GM23248 (cell line): ENCODE results near the gene SFTPB. TPM values are rescaled to one million over a fixed set of nuclear protein-coding genes. Genes with fewer than 3 reads are reported as not detected.
"Not testable (repeated sequence)": the region's sequence is repeated elsewhere in the genome, so short reads cannot be mapped to it uniquely, and the experiment has no call there.

Source experiments
- DNase-seq: peaks from one replicate; pipeline ENCODE4 v3.0.0-alpha.2; 2015
- H2AFZ ChIP-seq: fragments of 200-600 bp; sonication (generic); 2 replicates; pipeline ENCODE4 v1.6.1; 2016; ENCODE audit warnings: antibody characterized with exemption
- H3F3A ChIP-seq: fragments of 200-600 bp; sonication (generic); 2 replicates; pipeline ENCODE4 v1.6.1; 2016; ENCODE audit warnings: mild to moderate bottlenecking, antibody characterized with exemption, mixed run types; ENCODE audit not compliant: insufficient read depth
- H3K27ac ChIP-seq: fragments of 200-600 bp; sonication (generic); 2 replicates; pipeline ENCODE4 v1.5.1; 2016; ENCODE audit warnings: mild to moderate bottlenecking
- H3K27me3 ChIP-seq: fragments of 200-600 bp; sonication (generic); replicated peaks from 2 replicates; pipeline ENCODE4 v1.6.1; 2016; ENCODE audit warnings: mild to moderate bottlenecking; ENCODE audit not compliant: insufficient read depth
- H3K36me3 ChIP-seq: fragments of 200-600 bp; sonication (generic); 2 replicates; pipeline ENCODE4 v1.6.1; 2016; ENCODE audit warnings: low read depth, mild to moderate bottlenecking
- H3K4me1 ChIP-seq: fragments of 200-600 bp; sonication (generic); 2 replicates; pipeline ENCODE4 v1.6.1; 2016; ENCODE audit warnings: mild to moderate bottlenecking; ENCODE audit not compliant: insufficient read depth
- H3K4me2 ChIP-seq: fragments of 200-600 bp; sonication (generic); one replicate; pipeline ENCODE4 v1.6.1; 2016; ENCODE audit warnings: mild to moderate bottlenecking; ENCODE audit not compliant: unreplicated experiment
- H3K4me3 ChIP-seq: fragments of 200-600 bp; sonication (generic); 2 replicates; pipeline ENCODE4 v1.5.1; 2016; ENCODE audit warnings: mild to moderate bottlenecking
- H3K79me2 ChIP-seq: fragments of 200-600 bp; sonication (generic); 2 replicates; pipeline ENCODE4 v1.6.1; 2016; ENCODE audit warnings: mild to moderate bottlenecking; ENCODE audit not compliant: insufficient read depth
- H3K9ac ChIP-seq: fragments of 200-600 bp; sonication (generic); 2 replicates; pipeline ENCODE4 v1.6.1; 2016; ENCODE audit warnings: mild to moderate bottlenecking
- H3K9me2 ChIP-seq: fragments of 200-600 bp; sonication (generic); 2 replicates; pipeline ENCODE4 v1.6.1; 2016; ENCODE audit warnings: mixed run types, mild to moderate bottlenecking, moderate library complexity; ENCODE audit not compliant: insufficient read depth
- H3K9me3 ChIP-seq: fragments of 200-600 bp; sonication (generic); one replicate; pipeline ENCODE4 v1.6.1; 2017; ENCODE audit warnings: low read depth
- H4K20me1 ChIP-seq: fragments of 200-600 bp; sonication (generic); 2 replicates; pipeline ENCODE4 v1.6.0; 2016; ENCODE audit not compliant: insufficient read depth
- EZH2 ChIP-seq: fragments of 200-600 bp; sonication (generic); IDR thresholded peaks from 2 replicates; pipeline ENCODE4 v1.6.1; 2018; ENCODE audit warnings: antibody characterized with exemption, mild to moderate bottlenecking; ENCODE audit not compliant: insufficient read depth, poor library complexity, severe bottlenecking
- EZH2phosphoT487 ChIP-seq: fragments of 200-600 bp; sonication (generic); IDR thresholded peaks from 2 replicates; pipeline ENCODE4 v1.6.1; 2018; ENCODE audit warnings: antibody characterized with exemption, moderate library complexity, mild to moderate bottlenecking, low read depth; ENCODE audit not compliant: insufficient read depth
- WGBS, 2 experiments: methylation state at CpG; one replicate each; pipeline ENCODE4 v1.1.6; 2015 to 2017; ENCODE audit warnings: low lambda C conversion rate in 2 of 2, low coverage in 1 of 2; ENCODE audit errors: missing lambda C conversion rate in 2 of 2; 5-methylcytosine and 5-hydroxymethylcytosine counted together
- in situ Hi-C: fragments of 300-500 bp; cut with MboI; formaldehyde crosslinking; loops from 2 replicates; pipeline ENCODE4 v1.15.0; 2020
- polyA plus RNA-seq: library from polyadenylated mRNA; unstranded; fragments of >200 nt; fragmentation: Nextera tagmentation; extraction: Ambion mirVana; gene quantifications from 2 replicates; pipeline ENCODE4 v1.2.1, GENCODE V29; 2016
- total RNA-seq: library from RNA; depleted of rRNA; stranded (reverse); fragments of >200 nt; shearing (Covaris generic); gene quantifications from 2 replicates; pipeline ENCODE4 v1.2.3, GENCODE V29; 2014

SFTPB gene
- total and polyA plus RNA-seq, 2 experiments from 2014 or later: not detected

DNA sequence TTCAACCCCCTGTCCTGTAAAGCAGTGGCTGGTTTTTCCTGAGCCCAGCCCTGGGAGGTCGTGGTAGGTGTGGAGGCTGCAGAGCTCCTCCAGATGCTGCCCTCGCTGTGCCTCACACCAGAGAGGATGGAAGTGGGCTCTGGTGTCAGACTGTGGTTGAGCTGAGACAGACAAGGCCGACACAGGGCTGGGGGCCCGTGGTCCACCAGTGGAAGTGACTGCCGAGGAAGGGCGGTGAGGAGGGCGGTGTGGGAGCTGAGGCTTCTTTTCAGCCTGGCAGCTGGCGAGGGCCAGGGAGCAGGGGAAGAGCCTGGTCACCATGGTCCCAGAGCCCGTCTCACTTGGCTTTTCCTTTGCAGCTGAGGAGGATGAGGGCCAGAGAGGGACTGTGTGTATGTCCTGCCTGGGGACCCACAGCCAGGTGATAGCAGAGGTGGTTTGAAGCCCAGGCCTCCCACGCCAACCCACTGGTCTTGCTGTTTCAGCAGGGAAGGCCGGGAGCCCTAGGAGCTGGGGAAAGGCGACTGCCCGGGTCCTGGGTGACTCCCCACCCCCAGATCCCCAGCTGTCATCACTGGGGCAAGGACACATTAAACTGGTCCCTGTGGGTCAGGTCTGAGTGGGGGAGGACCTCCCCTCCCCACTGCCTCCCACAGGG is 8.5 kb downstream of the SFTPB start:
- Histone ChIP-seq H4K20me1 (no peaks in the 10 kb centered on the region), H3K9me2 (no peaks in the 10 kb centered on the region), H3K36me3 (no peaks in the 10 kb centered on the region), H3K4me2 (no peak overlapping the region), H3K79me2 (no peaks in the 10 kb centered on the region), H3K9ac (no peak overlapping the region), H3K4me3 (no peak overlapping the region), H2AFZ (no peak overlapping the region), H3F3A (peaks cover 33% of the 10 kb centered on the region), H3K27ac (no peak overlapping the region), H3K27me3 (no peaks in the 10 kb centered on the region), H3K4me1 (peaks cover 33% of the 10 kb centered on the region), H3K9me3 (no peaks in the 10 kb centered on the region)
- TF ChIP-seq EZH2phosphoT487: no peak
- no peak for TF ChIP-seq EZH2
- in situ Hi-C loops: no loop called here
- no peak for DNase-seq
- WGBS, 2 experiments: 81 to 86% methylated on average over 12 to 13 of the region's 13 CpGs

DNA sequence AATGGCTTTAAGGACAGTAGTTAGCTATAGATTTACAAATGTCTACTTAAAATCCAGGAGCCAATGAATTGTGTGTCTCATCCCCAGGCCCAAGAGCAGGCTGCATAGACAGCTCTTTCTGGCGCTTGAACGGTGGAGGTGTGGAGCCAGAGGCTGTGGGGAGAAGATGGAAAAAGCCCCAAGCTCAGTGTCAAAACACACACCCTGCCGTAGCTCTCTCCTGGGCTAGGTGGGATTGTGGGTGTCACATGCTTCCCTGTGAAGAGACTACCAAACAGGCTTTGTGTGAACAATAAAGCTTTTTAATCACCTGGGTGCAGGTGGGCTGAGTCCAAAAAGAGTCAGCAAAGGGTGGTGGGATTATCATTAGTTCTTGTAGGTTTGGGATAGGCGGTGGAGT is 10.6 kb downstream of the SFTPB start:
- H3K79me2 ChIP-seq, H3K27me3 ChIP-seq, H3K9me2 ChIP-seq, DNase-seq, in situ Hi-C loops, H4K20me1 ChIP-seq, H2AFZ ChIP-seq, H3K4me3 ChIP-seq, H3K36me3 ChIP-seq, H3K9ac ChIP-seq, H3K9me3 ChIP-seq: not testable (repeated sequence)
- 89 to 95% methylated on average over 4 of the region's 4 CpGs for WGBS, 2 experiments
- H3K27ac ChIP-seq: peak overlapping the region; percentile 94; the same call in 1 of the 2 replicates
- H3K4me1 ChIP-seq: peaks cover 42% of the 10 kb centered on the region
- peak overlapping the region; percentile 25 for H3K4me2 ChIP-seq
- peaks cover 52% of the 10 kb centered on the region for H3F3A ChIP-seq

DNA sequence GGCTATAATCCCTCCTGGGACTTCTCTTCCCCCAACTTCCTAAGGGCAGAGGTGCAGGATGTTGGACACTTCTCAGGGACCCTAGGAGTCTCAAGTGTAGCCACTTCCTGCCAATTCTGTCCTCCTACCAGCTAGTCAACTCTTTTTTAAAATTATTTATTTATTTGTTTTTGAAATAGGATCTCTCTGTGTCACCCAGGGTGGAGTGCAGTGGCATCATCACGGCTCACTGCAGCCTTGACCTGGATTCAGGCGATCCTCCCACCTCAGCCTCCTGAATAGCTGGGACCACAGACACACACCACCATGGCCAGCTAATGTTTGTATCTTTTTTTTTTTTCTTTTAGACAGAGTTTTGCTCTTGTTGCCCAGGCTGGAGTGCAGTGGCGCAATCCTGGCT is 11.5 kb downstream of the SFTPB start:
- Histone ChIP-seq H4K20me1 (no peaks in the 10 kb centered on the region), H3K4me3 (peak overlapping the region; percentile 9; the same call in 1 of the 2 replicates), H3K4me2 (peak overlapping the region; percentile 25), H3K27me3 (no peaks in the 10 kb centered on the region), H3K4me1 (peaks cover 46% of the 10 kb centered on the region), H3K36me3 (no peaks in the 10 kb centered on the region), H3K9me2 (no peaks in the 10 kb centered on the region), H3K9me3 (no peaks in the 10 kb centered on the region), H3F3A (peaks cover 61% of the 10 kb centered on the region), H2AFZ (no peak overlapping the region), H3K9ac (peak overlapping the region; percentile 65), H3K79me2 (no peaks in the 10 kb centered on the region), H3K27ac (peak overlapping the region; percentile 94)
- DNase-seq: peak; percentile 64
- TF ChIP-seq EZH2 (no peak), EZH2phosphoT487 (no peak)
- 65% methylated on average over 3 of the region's 3 CpGs for WGBS, 2 experiments
- in situ Hi-C loops: no loop called here

DNA sequence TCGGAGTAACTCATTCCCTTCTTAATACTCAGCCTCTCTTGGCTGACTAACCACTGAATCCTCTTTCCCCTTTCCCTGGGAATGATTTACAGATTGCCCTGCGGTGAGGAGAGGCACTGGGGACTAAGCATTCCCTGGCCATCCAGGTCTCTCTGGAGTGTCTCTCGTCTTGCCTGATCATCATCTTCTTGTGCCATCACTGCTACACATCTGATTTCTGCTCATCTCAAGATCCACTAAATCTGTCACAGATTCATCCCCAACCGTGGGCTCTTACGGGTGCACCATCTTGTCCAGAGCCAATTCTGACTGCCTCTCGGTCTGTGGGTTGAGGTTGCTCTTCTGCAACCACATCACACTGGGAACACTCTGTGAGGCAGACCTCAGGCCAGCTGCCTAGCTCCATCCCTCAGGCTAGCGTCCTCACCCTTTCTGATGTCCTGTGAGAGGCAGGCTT is 12.0 kb downstream of the SFTPB start:
- Histone ChIP-seq H3F3A (peaks cover 66% of the 10 kb centered on the region), H3K79me2 (no peaks in the 10 kb centered on the region), H3K4me1 (peaks cover 46% of the 10 kb centered on the region), H3K4me3 (peak overlapping the region; percentile 9; the same call in 1 of the 2 replicates), H3K36me3 (no peaks in the 10 kb centered on the region), H3K9ac (peak overlapping the region; percentile 65), H4K20me1 (no peaks in the 10 kb centered on the region), H3K27ac (peak overlapping the region; percentile 94), H3K9me2 (no peaks in the 10 kb centered on the region), H3K9me3 (no peaks in the 10 kb centered on the region), H2AFZ (no peak overlapping the region), H3K27me3 (no peaks in the 10 kb centered on the region), H3K4me2 (peak overlapping the region; percentile 25)
- TF ChIP-seq EZH2 (no peak), EZH2phosphoT487 (0 out of 2 replicates have a peak, but pooled peaks have one; percentile 66)
- peak; percentile 93 for DNase-seq
- in situ Hi-C loops: no loop called here
- 6 to 8% methylated on average over 7 of the region's 7 CpGs for WGBS, 2 experiments

DNA sequence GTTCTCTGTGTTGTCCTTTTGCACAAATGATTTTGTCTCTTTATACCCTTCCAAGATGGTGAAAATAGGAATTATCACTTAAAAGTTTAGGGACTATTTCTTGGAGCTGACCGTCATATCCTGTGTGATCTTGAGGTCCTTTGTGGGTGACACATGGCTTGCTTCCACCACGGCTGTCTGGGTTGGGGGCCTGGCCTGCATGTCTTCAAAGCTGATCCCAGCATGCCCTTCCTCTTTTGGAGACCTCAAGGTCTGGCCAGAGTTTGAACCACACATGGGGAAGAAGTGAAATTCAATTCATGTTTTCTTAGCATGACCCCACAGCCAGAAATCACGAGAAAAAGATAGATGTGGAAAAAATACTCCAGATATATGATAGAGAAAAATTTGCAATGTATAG is 14.0 kb downstream of the SFTPB start:
- H3K79me2 ChIP-seq: no peaks in the 10 kb centered on the region
- in situ Hi-C loops: no loop called here
- H3K27ac ChIP-seq: no peak overlapping the region
- H3K9me3 ChIP-seq: no peaks in the 10 kb centered on the region
- H3K9me2 ChIP-seq: no peaks in the 10 kb centered on the region
- H3K27me3 ChIP-seq: no peaks in the 10 kb centered on the region
- H3K36me3 ChIP-seq: peaks cover 4% of the 10 kb centered on the region; the same call in 1 of the 2 replicates
- no peak overlapping the region for H2AFZ ChIP-seq
- WGBS, 2 experiments: 94 to 97% methylated on average over 3 of the region's 3 CpGs
- peaks cover 63% of the 10 kb centered on the region for H3K4me1 ChIP-seq
- no peak overlapping the region for H3K9ac ChIP-seq
- H3K4me3 ChIP-seq: no peak overlapping the region
- DNase-seq: no peak
- H3K4me2 ChIP-seq: no peak overlapping the region
- TF ChIP-seq EZH2phosphoT487: no peak
- no peak for TF ChIP-seq EZH2
- peaks cover 77% of the 10 kb centered on the region for H3F3A ChIP-seq
- no peaks in the 10 kb centered on the region for H4K20me1 ChIP-seq
